Inflammatory macrophage treated with lipopolysaccharide for 1 hour (primary cell): ENCODE data around the gene FMC1.

Source experiments
- DNase-seq, 2 donors: peaks; one replicate each; pipeline ENCODE4 v3.0.0-alpha.2; 2020 to 2022

The FMC1 gene

DNA sequence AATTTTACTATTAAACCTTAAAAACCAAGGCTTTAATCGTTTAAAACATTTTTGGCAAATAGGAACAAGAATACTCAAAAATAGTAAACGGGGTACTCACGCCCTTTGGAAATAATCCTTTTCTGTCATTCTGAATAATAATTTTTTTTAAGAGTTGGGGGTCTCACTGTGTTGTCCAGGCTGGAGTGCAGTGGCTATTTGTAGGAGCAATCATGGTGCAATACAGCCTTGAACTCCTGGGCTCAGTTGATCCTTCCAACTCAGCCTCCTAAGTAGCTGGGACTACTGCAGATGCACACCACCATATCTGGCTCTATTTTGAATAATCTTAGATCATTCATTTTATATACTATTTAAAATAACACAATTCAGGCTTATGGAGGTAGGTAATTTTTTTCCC, 43.5 kb downstream of the FMC1 start:
- no peak for DNase-seq

DNA sequence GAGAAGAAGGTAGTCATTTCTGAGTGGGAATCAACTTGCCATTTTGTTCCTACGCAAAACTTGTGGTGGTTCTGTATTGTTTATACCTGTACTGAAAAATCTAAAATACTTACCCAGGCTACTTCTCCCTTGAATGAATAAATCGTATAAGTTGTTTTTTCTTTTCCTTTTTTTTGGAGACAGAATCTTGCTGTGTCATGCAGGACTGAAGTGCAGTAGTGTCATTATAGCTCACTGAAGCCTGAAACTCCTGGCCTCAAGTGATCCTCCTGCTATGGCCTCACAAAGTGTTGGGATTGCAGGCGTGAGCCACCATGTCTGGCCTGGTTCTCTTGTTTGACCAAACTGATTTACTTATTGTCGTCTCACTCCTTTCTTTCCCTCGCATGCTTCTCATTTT, 46.5 kb downstream of the FMC1 start:
- DNase-seq: no peak

DNA sequence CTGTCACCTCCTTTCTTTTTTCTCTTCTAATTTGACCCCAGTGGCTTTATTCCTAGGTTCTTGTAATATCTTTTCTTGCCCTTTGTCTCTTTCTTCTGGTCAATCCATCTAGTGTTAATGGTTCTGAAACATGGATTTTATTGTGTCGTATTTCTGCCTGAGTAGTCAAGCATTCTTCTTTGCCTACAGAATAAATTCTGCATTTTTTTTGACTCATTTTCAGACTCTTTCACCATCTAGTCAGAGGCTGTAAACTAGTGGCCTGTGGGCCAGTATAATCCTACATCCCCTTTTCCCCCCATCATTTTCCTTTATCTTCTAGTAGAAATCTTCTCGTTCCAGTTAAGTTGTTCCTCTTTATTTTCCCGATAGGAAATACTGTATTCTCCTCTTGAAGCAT, 48.0 kb downstream of the FMC1 start:
- no peak for DNase-seq

- DNase-seq: no peak
These were observed 48.6 kb downstream of the FMC1 start for GRCh38 chr7:139389774-139390173.

DNA sequence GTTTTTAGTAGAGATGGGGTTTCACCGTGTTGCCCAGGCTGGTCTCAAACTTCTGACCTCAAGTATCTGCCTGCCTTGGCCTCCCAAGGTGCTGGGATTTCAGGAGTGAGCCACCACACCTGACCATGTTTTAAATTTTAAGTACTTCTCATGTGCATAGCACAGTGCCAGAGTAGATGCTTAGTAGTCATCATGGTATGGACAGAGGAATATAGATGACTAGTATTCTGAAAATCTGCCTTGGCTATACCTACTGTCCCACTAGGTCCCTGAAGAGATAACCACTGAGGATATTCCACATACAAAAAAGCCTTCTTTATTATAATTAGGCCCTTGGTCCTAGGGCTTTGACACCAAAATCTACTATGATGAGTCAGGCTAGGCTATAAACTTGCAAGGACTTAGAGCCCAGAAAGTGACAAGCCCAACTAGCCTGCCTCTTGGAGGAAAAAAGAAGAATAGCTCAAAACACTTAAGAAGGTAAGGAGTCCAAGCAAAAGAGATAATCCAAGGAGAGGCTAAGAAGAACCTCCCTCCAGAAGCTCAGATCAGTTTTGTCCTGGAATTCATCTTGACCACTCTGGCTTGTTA, 52.6 kb downstream of the FMC1 start:
- no peak for DNase-seq

DNA sequence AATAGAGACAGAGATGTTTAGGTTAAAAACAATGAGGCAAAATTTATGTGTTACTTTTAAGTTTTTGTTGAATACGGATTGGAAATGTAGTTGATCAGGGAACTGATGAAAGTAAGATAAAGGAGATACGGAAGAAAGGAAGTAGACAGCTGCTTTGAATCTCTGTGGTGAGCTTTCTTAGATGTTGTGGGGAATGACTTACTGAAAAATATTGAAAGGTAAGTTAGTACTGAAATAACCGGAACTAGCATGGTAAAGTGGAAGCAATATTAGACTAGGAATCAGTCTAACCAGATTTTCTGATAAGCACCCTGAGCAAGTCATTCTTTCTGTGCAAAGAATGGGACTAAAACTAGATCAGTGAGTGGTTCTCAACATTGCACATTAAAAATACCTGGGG, 53.4 kb downstream of the FMC1 start:
- no peak for DNase-seq
